Raji (cell line): ENCODE data around the gene ASCC1.

Experiments used
- POLR2A ChIP-seq: IDR thresholded peaks from 2 replicates; pipeline ENCODE4 v1.6.1; 2011; ENCODE audit warnings: low read depth, low read length, control low read depth; ENCODE audit not compliant: insufficient read depth

ASCC1 gene

DNA sequence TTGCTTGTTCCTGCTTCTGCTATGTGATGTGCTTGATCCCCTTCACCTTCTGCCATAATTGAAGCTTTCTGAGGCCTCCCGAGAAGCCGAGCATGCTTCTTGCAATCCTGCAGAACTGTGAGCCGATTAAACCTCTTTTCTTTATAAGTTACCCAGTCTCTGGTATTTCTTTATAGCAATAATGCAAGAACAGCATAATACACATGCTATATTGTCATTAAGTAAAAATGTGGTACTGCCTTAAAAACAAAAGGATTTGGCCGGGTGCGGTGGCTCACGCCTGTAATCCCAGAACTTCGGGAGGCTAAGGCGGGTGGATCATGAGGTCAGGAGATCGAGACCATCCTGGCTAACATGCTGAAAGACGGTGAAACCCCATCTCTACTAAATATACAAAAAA is 59.9 kb downstream of the ASCC1 start:
- TF ChIP-seq POLR2A: no peak

DNA sequence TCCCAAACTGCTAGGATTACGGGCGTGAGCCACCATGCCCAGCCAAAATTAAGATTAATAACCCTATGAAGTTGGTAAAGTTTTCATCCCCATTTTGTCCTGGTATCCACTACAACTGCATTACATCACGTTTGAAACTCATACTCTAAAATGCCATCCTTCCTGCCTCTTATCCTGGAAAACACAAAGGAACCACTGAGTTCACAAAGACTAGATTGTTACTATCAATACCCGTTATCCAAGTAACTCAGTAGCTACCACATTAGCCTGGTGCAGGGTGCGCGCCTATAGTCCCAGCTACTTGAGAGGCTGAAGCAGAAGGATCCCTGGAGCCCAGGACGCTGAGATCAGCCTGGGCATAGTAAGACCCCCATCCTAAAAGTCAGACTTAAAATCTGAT is 63.8 kb downstream of the ASCC1 start:
- TF ChIP-seq POLR2A: no peak

DNA sequence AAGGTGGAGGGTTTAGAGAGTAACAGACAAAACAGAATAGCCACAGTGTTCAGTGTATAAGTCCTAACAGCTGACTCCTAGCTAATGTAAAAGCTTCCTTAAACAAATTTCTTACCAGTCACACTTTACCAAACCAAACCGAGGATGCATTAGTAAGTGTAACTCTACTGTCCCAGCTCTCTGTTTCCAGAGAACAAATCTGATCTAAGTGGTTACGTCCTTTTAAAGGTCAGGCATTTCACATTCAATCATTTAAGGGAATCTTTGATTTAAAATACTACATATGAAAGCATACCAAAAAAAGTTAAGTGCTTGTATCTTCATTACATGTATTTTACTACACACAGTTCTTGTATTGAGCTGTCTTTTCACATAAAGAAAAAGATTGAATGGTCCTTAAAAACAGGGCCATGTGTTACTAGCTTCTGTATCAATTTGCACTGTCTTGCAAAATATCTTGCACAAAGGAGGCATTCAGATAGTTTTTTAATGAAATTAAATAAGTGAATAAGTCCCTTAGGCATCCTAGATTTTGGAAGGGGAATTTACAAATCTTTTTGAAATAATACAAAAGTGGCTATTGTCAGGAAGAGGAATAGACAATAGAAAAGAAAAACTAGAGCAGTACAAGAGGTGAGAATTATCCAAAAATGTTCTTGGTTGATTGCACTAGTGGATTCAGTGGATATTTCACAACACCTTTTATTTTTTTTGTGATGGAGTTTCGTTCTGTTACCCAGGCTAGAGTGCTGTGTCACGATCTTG is 69.3 kb downstream of the ASCC1 start:
- no peak for TF ChIP-seq POLR2A

DNA sequence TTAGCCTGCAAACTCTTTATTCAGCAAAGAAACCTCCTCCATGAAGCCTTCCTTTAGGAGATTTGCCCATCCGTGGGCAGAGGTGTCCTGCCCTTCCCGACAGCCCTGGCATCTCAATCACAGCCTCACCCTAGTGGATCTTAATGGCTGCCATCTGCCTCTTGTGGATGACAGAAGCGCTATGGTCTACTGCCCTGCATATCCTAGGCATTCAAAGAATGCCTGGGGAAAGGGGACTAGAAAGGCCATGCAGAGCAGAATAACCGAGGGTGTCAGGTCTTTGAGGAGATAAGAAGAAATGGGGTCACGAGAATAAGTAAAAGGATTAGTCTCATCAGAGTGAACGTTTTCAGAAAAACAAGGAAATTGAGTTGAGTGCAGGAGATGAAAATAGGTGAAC is 70.0 kb downstream of the ASCC1 start:
- no peak for TF ChIP-seq POLR2A

DNA sequence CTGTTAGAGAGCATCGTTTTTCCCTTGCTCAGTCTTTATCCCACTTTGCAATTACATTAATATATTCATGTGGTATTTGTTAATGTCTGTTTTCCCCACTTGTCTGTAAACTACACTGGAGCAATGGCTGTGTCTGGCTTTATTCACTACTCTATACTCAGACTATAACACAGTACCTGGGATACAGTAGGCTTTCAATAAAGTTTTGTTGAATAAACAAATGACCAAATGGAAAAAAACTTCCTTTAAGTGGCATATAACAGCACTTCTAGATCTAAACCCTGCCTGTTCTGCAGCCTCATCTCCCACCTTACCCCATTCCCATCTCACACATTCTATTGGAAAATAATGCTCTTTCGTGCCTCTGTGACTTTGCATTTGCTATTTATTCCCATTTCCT is 70.4 kb downstream of the ASCC1 start:
- TF ChIP-seq POLR2A: no peak

DNA sequence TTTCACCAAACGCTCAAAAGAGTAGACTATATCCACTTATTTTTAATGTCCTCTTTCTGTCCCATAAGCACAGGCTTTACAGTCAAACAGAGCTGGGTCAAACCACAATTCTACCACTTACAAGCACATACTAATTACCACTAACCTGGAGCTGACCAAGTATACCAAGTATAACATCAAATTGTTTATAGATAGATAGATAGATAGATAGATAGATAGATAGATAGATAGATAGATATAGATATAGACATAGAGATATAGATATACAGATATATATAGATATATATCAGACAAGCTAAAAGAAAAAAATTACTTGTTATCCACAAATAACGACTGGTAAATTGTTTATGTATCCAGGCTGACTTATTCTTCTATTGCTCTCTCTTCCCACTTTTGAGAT is 75.2 kb downstream of the ASCC1 start:
- TF ChIP-seq POLR2A: no peak

DNA sequence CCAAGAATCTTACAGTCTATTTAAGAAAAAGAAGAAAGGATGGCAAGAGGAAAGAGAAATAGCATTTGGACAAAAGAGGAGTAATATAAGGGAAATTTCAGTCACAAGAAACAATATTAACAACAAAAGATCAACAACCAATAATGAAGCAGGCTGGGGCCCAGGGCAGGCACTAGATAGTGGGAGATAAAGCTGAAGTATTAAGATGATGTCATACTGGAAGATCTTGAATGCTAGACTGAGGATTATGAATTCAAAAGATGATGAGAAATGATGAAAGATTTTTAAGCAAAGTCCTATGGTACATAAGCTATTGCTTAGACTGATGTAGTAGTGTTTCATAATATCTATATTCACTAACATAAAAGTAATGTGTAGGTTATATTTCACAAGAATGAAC is 75.9 kb downstream of the ASCC1 start:
- no peak for TF ChIP-seq POLR2A

DNA sequence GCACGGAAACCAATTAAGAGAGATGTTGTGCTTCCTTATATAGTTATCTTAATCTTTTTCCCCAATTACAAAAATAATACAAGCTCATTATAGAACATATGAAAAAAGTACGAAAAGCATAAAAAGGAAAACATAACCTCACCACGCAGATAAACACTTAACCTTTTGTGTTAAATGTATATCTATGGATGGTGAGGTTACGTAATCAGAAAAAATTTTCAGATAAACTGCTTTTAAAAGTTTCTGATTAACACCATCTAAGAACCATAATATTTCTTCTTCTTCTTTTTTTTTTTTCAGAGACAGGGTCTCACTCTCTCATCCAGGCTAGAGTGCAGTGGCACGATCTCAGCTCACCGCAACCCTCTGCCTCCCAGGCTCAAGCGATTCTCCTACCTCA is 78.5 kb downstream of the ASCC1 start:
- no peak for TF ChIP-seq POLR2A

DNA sequence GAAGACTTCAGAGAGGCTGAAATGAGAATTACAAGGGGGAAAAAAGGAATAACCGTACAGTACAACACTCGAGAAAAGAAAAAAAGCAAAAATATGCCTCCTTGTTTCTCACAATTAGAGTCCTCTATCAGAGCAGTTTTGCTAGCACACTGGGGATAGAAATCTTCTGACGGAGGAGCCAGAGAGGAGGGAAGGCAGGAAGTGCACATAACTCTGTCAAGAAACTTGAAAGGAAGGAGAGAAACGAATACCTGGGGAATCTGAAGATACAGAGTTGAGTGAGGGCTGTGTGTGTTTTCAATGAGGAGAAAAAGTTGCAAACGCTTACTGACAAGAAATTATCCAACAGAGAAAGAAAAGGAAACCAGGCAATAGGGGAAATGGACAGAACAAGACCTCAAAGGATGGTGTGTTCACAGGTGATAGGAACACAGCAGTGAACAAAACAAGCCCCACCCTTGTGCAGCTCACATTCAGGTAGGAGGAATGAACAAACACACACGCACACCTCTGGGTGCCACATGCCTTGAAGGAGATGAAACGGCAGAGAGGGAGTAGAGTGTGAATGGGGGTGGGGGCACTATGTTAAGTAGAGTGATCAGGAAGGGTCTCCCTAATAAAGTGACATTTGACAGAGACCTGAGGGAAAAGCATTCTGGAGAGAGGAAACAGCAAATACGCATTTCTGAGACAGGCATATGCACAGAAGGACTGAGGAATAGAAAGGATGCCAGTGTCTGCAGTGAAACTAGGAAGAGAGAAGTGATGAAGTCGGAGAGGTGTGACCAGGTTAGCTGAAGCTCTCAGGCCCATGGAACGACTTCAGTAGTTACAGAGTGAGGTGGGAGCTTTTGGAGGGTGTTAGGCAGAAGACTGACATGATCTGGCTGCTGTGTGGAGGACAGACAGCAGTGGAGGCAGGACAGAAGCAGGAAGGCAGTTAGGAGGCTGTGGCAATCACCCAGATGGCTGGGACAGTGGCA is 81.0 kb downstream of the ASCC1 start:
- TF ChIP-seq POLR2A: no peak

DNA sequence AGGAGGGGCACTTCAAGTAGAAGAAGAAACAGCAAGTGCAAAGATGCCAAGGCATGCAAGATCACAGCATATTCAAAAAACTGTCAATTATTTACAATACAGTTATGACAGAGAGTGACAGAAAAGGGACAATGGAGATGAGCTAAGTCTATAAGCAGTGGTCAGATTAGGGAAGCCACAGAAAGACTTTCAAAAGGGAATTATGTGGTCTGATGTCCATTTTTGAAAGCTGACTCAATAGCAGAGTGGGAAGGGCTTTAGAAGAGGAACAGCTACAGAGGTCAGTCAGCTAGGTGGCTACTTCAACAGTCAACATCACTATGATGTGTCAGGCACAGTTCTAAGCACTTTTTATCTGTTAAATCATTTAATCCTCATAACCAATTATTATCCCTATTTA is 82.6 kb downstream of the ASCC1 start:
- no peak for TF ChIP-seq POLR2A

DNA sequence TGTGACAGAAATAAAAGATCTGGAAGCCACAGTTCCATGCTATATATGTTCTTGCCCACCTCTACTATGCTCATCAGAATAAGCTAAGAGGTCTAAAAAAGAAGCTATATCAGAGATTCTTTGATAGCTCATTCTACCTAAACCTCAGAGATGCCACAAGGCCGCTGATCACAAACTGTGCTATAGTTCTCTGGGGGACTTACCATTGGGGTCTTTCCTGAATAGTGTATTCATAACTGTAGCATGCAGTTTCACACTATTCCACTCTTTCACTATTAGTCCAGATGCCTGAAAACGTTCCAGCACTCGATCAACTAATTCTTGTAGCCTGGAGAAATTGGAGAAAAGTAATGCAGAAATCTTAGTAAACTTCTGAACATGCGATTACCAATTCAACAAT is 83.2 kb downstream of the ASCC1 start:
- no peak for TF ChIP-seq POLR2A

DNA sequence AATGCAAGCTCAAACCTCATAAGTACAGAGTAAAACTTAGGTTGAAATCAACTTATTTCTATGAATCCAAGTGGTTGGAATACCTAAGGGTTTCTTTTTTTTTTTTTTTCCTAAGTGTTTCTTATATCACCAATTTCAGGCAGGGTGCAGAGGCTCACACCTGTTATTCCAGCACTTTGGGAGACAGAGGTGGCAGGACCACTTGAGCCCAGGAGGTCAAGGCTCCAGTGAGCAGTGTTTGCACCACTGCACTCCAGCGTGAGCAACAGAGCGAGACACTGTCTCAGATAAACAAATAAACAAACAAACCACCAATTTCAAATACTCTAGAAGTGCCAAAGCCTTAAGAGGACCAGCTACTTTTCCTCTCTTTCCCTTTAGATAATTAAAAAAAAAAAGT is 88.5 kb downstream of the ASCC1 start:
- no peak for TF ChIP-seq POLR2A

DNA sequence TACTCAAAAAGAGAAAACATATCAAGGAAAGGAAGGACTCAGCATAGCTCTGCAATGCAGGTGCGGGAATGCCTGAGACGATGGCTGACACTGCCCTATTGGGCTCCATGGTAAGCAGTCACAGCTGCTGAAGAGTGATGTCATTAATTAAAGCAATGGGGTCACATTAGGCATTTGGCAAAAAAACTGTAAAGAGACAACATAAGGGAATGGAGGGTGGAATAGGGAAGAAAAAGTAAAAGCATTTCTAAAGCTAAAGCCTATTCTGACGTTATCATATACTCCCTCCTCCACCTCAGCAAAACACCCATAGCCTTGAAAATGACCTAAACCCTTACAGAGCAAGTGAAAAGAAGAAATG is 89.2 kb downstream of the ASCC1 start:
- no peak for TF ChIP-seq POLR2A

DNA sequence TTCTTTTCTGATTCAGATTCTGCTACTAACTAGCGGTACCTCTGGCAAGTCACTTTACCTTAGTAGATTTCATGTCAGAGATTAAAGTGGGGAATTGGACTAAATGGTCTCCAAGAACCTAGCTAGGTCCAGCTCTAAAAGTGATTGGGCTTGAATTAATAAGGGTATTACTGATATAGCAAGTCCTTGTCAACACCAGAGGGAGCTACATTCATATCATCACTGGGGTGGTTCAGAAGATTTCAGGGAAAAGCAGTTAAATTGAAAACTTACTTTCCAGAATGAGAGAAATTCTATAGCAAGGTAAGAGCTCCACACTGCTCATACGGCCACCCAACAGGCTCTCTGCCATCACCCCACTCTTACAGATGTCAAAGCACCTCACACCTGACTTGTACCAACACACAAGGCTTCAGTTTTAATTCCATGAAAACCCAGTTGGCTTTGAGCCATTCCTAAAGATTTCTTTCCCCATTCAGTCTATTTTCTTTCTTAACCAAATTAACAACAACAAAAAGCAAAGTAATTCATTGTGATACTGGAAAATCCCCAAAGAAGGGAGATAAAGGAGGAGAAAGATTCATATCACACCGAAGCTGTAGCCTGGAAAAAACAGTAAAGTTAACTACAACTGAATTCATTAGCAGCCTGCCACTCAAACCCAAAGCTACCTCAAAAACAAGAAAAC is 89.7 kb downstream of the ASCC1 start:
- no peak for TF ChIP-seq POLR2A

DNA sequence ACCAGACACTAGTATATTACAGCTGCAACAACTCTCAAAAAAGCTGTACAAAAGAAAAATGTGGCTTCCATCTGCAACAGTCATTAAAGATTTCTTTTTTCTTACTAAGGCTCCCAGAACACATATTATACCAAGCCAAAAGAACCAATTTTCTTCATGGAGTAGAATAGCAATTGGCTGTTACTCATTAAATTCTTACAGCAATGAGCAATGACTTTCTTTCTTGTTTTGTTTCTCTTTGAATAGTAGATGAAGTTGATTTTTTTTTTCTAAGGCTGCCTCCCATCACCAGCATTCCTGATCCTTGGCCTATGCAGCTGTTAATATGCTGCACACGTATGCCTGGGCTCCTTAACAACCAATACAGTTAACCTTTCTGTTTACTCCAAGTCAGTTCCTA is 91.1 kb downstream of the ASCC1 start:
- TF ChIP-seq POLR2A: no peak

DNA sequence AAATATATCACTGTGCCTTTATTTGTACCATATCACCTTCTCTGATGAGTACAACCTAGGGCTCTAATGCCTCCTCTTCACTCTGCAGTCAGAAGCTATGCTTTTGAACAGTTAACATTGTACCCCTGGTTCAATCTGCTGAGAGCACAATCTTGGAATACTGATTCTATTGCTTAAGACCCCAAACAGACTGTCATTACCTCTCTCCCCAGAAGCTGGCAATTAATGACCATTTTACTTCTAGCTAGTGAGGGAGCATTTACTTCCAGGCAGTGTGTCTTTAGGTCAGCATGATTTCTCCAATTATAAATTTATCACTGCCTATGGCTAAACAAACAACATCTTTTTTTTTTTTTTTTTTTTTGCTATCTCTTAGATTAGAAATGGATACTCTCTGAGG is 91.7 kb downstream of the ASCC1 start:
- no peak for TF ChIP-seq POLR2A
